K562 (cell line): ENCODE results near the gene TXNL4A. TPM values are rescaled to one million over a fixed set of nuclear protein-coding genes. Genes with fewer than 3 reads are reported as not detected.

ENCODE experiments used
- CBFA2T3 ChIP-seq: fragments of 450-650 bp; IDR thresholded peaks from 2 replicates; pipeline ENCODE4 v1.6.1; 2017
- FOXM1 ChIP-seq, 2 experiments: fragments of 450-650 bp in 1 of 2; sonication (generic) in 1 of 2; formaldehyde crosslinking in 1 of 2; IDR thresholded peaks; 2 replicates each; pipeline versions ENCODE4 v1.6.1 to v1.9.0; 2017 to 2022; ENCODE audit warnings: low read depth in 2 of 2, mild to moderate bottlenecking in 2 of 2, missing genetic modification reagents in 1 of 2, moderate library complexity in 1 of 2
- KLF1 ChIP-seq: fragments of 450-650 bp; IDR thresholded peaks from 2 replicates; pipeline ENCODE4 v1.6.1; 2016; ENCODE audit warnings: missing genetic modification characterization, missing compliant biosample characterization
- KLF10 ChIP-seq: fragments of 250-450 bp; sonication (Bioruptor Pico); IDR thresholded peaks from 2 replicates; pipeline ENCODE4 v1.6.1; 2021; ENCODE audit warnings: matching md5 sums
- NBN ChIP-seq: fragments of 450-650 bp; IDR thresholded peaks from 2 replicates; pipeline ENCODE4 v1.6.1; 2016; ENCODE audit warnings: low read depth, mild to moderate bottlenecking
- NCOR1 ChIP-seq: fragments of 450-650 bp; IDR thresholded peaks from 2 replicates; pipeline ENCODE4 v1.6.1; 2016; ENCODE audit warnings: mild to moderate bottlenecking, moderate library complexity
- RBFOX2 ChIP-seq: fragments of 200-400 bp; formaldehyde crosslinking; IDR thresholded peaks from 2 replicates; pipeline ENCODE4 v1.6.1; 2017; ENCODE audit warnings: low read depth, mild to moderate bottlenecking, low read length, moderate library complexity
- RCOR1 ChIP-seq, 2 experiments: IDR thresholded peaks; 2 replicates each; pipeline ENCODE4 v1.6.1; 2012; ENCODE audit warnings: low read depth in 2 of 2, low read length in 2 of 2, borderline replicate concordance in 1 of 2, improper control_type of control experiment in 1 of 2
- SP1 ChIP-seq: sonication (generic); formaldehyde crosslinking; IDR thresholded peaks from 2 replicates; pipeline ENCODE4 v1.8.1; 2022; ENCODE audit warnings: mild to moderate bottlenecking, missing genetic modification reagents
- ZBTB33 ChIP-seq: sonication (generic); formaldehyde crosslinking; IDR thresholded peaks from 2 replicates; pipeline ENCODE4 v1.8.1; 2023; ENCODE audit warnings: mild to moderate bottlenecking, missing genetic modification reagents
- ZNF133 ChIP-seq: fragments of 250-450 bp; sonication (Bioruptor Pico); IDR thresholded peaks from 2 replicates; pipeline ENCODE4 v1.4.0; 2020; ENCODE audit warnings: mild to moderate bottlenecking
- polyA plus RNA-seq, 8 experiments: library from polyadenylated mRNA; depleted of rRNA in 4 of 8; stranded (reverse) in 5 of 8; unstranded in 3 of 8; fragments of >200 nt; fragmentation: Nextera tagmentation in 2 of 8; fragmentation: Illumina TruSeq in 1 of 8; extraction: Ambion mirVana in 2 of 8; extraction: Trizol in 1 of 8; gene quantifications; 2 replicates each; pipeline versions ENCODE4 v1.2.1 to v1.2.3, GENCODE V29; 2011 to 2014; ENCODE audit warnings: inconsistent platforms in 1 of 8, missing spikeins in 1 of 8
- total RNA-seq, 7 experiments: library from RNA; depleted of rRNA in 6 of 7; stranded (reverse); fragments of >200 nt in 6 of 7; fragmentation: Illumina TruSeq in 2 of 7; extraction: Trizol in 2 of 7; gene quantifications; 2 replicates each; pipeline versions ENCODE4 v1.2.1 to v1.2.3, GENCODE V29; 2011 to 2021; ENCODE audit warnings: low replicate concordance in 1 of 7
- TF ChIP-seq, protein P1 (sequence below): sonication (generic); formaldehyde crosslinking; IDR thresholded peaks from 2 replicates; pipeline ENCODE4 v1.8.0; 2022; ENCODE audit warnings: missing genetic modification reagents, mild to moderate bottlenecking, moderate library complexity, borderline replicate concordance
- TF ChIP-seq, protein P2 (sequence below): fragments of 250-450 bp; sonication (Bioruptor Pico); IDR thresholded peaks from 2 replicates; pipeline ENCODE4 v1.4.0; 2020

The TXNL4A gene
- total and polyA plus RNA-seq, 9 of the 15 experiments (the other 6 are each of a cell fraction or from before 2014, with no cell fraction given): 27.0 to 132 (median 87.5) TPM

- TF ChIP-seq ZBTB33: peak; percentile 49; the same call in 1 of the 2 replicates
- peak; percentile 28; the same call in 1 of the 2 replicates for TF ChIP-seq FOXM1 (IDR thresholded peaks at IDR 0.05; ENCODE audit: low read depth)
- TF ChIP-seq FOXM1 (CRISPR knock-in tag; IDR thresholded peaks at IDR 0.05; ENCODE audit: low read depth): no peak
- 0 out of 2 replicates have a peak, but pooled peaks have one; percentile 17 for TF ChIP-seq SP1 (CRISPR knock-in tag)
- peak; percentile 38; the same call in 1 of the 2 replicates for TF ChIP-seq NCOR1
- no peak for TF ChIP-seq ZNF133 (CRISPR knock-in tag)
- TF ChIP-seq CBFA2T3: peak; percentile 66
- TF ChIP-seq NBN: no peak
- TF ChIP-seq KLF1 (tag): no peak
- TF ChIP-seq, protein P1, sequence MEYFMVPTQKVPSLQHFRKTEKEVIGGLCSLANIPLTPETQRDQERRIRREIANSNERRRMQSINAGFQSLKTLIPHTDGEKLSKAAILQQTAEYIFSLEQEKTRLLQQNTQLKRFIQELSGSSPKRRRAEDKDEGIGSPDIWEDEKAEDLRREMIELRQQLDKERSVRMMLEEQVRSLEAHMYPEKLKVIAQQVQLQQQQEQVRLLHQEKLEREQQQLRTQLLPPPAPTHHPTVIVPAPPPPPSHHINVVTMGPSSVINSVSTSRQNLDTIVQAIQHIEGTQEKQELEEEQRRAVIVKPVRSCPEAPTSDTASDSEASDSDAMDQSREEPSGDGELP: peak; percentile 62
- TF ChIP-seq, protein P2, sequence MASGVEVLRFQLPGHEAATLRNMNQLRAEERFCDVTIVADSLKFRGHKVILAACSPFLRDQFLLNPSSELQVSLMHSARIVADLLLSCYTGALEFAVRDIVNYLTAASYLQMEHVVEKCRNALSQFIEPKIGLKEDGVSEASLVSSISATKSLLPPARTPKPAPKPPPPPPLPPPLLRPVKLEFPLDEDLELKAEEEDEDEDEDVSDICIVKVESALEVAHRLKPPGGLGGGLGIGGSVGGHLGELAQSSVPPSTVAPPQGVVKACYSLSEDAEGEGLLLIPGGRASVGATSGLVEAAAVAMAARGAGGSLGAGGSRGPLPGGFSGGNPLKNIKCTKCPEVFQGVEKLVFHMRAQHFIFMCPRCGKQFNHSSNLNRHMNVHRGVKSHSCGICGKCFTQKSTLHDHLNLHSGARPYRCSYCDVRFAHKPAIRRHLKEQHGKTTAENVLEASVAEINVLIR (CRISPR knock-in tag): no peak
- TF ChIP-seq RBFOX2: peak; percentile 23; the same call in 1 of the 2 replicates
- TF ChIP-seq KLF10 (CRISPR knock-in tag): no peak
- peak in 1 of 2 experiments; percentile 80; a peak in 1 of 4 replicates for TF ChIP-seq RCOR1 (IDR thresholded peaks at IDR 0.05; ENCODE audit: borderline replicate concordance in 1 of 2, low read depth in 2 of 2, low read length in 2 of 2)
Measured at GRCh38 chr18:79942786-79943607, 45.4 kb downstream of the TXNL4A start (continued).
